NCI-H2029 treated with DMSO at 0.1 percent for 48 hours (cell line): ENCODE results near the gene PAQR4.
A peak's percentile ranks its signal among the peaks of the same experiment; 100 is the strongest.

ENCODE experiments used
- DNase-seq: peaks from one replicate; lab custom pipeline; 2025; lab: John Stamatoyannopoulos, UW

Gene PAQR4

DNA sequence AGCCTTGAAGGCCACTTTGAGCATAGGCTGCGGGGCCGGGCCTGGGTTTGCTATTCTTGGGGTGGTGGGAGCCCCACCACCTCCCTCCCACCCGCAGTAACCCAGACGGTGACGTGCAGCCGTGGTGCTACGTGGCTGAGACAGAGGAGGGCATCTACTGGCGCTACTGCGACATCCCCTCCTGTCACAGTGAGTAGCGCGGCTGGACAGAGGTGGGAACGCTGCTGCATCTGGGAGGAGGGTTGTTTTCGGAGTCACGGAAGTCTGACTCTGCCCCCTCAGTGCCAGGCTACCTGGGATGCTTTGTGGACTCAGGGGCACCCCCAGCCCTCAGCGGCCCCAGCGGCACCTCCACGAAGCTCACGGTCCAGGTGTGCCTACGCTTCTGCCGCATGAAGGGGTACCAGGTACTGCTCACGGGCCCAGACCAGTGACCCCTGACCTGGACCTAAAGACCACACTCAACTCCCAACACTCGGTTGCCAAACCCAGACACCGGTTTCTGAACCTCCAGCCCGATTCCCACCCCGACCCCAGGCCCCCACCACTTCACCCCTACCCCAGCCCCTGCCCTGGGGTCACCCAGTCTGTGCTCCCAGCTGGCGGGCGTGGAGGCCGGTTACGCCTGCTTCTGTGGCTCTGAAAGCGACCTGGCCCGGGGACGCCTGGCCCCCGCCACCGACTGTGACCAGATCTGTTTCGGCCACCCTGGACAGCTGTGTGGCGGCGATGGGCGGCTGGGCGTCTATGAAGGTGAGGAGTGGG is 2.9 kb upstream of the PAQR4 start:
- DNase-seq, result no peak

- no peak for DNase-seq
These were observed 2.3 kb upstream of the PAQR4 start for GRCh38 chr16:2966808-2967191.

GRCh38 chr16:2967211-2967631 is 1.9 kb upstream of the PAQR4 start:
- DNase-seq, result no peak

GRCh38 chr16:2967721-2968161 is 1.4 kb upstream of the PAQR4 start:
- no peak for DNase-seq

- no peak for DNase-seq
These were observed 795 bp upstream of the PAQR4 start for GRCh38 chr16:2968368-2968737.

DNA sequence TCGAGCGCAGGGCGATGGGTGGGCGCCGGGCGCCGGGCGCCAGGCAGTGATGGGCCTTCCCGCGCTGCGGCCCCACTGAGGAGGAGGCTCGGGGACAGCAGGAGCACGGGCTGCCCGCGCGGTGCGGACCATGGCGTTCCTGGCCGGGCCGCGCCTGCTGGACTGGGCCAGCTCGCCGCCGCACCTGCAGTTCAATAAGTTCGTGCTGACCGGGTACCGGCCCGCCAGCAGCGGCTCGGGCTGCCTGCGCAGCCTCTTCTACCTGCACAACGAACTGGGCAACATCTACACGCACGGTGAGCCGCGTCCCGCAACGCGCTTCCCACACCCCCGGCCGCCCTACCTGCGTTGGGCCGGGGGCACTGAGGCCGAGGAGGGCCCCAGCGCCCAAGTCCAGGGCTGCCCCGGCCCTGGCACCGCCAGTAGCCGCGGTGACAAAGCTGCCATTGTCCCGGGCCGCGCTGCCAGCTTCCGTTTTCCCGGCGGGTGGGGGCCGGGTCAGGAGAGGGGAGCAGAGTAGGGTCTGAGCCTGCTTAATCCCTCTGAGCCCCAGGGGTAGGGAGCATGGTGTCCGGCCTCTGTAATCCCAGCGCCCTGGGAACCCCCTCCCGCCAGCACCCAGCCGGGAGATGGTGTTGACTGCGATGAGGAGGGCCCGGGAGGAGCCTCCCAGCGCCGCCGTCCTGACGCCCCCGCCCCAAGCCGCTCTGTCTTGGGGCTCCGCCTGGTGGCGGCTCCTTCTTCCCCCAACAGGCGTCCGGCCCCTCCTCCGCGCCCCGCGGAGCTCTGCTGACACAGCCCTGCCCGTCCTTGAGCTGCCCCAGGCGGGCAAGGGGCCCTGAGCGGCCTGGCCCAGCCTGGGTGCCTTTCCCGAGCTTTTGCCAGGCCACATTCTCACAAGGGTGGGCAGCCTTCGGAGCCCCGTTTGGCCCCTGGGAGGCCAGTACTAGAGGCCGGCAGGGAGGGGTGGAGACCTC is 685 bp downstream of the PAQR4 start:
- no peak for DNase-seq

DNA sequence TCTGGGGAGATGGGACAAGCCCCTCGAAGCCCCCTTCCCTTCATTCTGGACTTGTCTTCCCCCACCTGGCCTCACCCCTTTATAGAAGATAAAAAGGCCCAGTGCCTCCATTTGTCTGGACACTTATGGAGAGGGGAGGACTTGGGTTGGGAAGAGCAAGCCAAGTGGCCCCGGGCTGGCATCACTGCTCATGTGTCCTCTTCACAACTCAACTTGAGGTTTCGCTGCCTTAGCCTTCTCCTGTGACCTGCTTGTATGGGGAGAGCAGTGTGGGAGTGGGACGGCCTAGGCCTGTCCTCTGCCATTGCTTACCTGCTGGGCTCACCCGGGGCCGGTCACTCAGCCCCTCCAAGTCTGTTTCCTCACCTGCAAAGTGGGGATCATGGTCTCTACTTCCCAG is 1.4 kb downstream of the PAQR4 start:
- DNase-seq, result no peak

GRCh38 chr16:2971134-2971984 is 2.2 kb downstream of the PAQR4 start:
- no peak for DNase-seq

GRCh38 chr16:2971985-2972784 is 3.0 kb downstream of the PAQR4 start:
- DNase-seq, result no peak

DNA sequence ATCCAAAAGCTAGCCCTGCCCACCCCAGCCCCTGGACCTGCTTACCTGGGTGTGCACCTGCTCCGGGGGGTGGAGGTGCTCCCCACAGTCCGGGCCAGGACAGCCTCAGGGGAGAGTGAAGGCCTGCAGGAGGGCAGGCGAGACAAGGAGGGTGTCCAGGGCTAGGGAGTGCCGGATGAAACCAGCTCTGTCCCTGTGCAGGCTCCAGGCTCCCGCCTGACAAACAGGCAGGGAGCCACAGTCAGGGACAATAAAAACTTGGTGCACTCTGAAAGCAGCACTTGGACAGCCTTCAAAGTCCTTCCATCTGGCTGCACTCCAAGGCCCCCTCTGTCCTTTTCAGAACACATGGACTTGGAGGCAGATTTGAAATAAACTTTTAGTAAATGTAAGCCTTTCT is 3.9 kb downstream of the PAQR4 start:
- DNase-seq, result no peak

GRCh38 chr16:2973605-2974318 is 4.6 kb downstream of the PAQR4 start:
- no peak for DNase-seq

- no peak for DNase-seq
These were observed 5.3 kb downstream of the PAQR4 start for GRCh38 chr16:2974319-2975056.

GRCh38 chr16:2975161-2975795 is 6.1 kb downstream of the PAQR4 start:
- DNase-seq, result no peak

DNA sequence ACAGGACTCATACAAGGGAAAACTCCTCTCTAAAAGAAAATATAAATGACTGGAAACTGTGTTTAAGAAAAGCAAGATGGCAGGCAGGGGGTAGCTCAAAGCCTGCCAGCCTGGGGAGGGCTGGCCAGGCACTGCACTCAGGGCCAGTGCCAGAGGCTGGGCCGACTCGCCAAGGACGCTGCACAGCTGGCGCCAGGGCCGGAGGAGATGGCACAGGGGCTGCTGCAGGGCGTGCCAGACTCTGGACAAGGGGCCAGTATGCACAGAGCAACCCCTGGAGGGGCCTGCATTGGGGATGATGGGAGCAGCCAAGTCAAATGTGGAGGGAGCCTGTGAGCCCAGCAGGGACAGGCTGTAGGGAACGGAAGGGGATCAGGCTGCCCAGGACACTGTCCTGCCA is 7.1 kb downstream of the PAQR4 start:
- no peak for DNase-seq

- DNase-seq, result no peak
These were observed 7.5 kb downstream of the PAQR4 start for GRCh38 chr16:2976673-2977072.

- peak; percentile 55 for DNase-seq
These were observed 8.3 kb downstream of the PAQR4 start for GRCh38 chr16:2977440-2977839.

DNA sequence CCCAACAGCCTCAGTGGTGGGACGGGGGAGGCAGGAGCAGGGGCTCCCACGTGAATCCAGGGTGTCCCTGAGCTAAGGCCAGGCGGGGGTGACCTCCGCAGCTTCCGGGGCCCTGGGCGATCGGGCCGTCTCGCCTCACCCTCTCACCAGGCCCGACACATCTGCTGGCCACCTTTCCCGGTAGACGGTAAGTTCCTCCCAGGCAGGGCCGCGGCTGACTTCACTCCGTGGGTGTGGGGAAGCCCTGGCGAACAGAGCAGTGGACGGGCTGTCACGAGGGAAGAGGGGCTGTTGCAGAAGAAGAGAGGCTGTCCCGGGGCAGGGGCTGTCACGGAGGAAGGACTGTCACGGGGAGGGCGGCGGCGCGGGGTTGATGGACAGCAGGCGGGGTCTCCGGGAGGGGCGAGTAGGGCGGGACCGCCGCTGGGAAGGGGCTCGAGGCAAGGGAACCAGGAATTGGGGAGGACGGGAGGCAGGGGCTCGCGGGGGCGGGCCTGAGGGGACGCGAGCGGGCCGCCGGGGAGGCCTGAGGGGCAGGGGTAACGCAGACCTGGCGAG is 10.6 kb downstream of the PAQR4 start:
- no peak for DNase-seq

GRCh38 chr16:2980227-2981176 is 11.4 kb downstream of the PAQR4 start, which contains the start of gene PKMYT1:
TSS of gene PKMYT1 (minus strand) at chr16:2980446. CDS start at chr16:2979657, 789 bp downstream.
- DNase-seq, result peak; percentile 54
